ENCODE measurements around the gene DCAF5. TPM values are rescaled to one million over a fixed set of nuclear protein-coding genes. Genes with fewer than 3 reads are reported as not detected.

The DCAF5 gene
- total RNA-seq, 2 experiments from 2014 or later = 45.7 to 50.3 TPM

Other genes starting within 250 kb of the DCAF5 start
- gene ACTN1, start 173.8 kb downstream of the DCAF5 start, total RNA-seq = 10 to 100 TPM; 34.7 to 37.1 TPM
- gene EXD2, start 38.4 kb upstream of the DCAF5 start, total RNA-seq = 1 to 10 TPM; 5.3 to 5.7 TPM
- gene GALNT16, start 107.0 kb upstream of the DCAF5 start, total RNA-seq = not detected
- 100 to 1,000 TPM; 281 to 295 TPM for gene ERH, start 245.2 kb upstream of the DCAF5 start, total RNA-seq
- 10 to 100 TPM; 46.1 to 47.2 TPM for gene SLC39A9, start 245.6 kb upstream of the DCAF5 start, total RNA-seq

Data from activated CD4-positive, alpha-beta memory T cell treated with anti-CD3 and anti-CD28 coated beads, Interleukin-2, amount 10 ng/mL, durations not matched to agents 7 days and 5 days (primary cell).